Breast epithelium (tissue), 3 donors: ENCODE measurements around the gene TP53INP2.

ENCODE experiments used
- CTCF ChIP-seq, 3 donors: fragments of 450-650 bp; IDR thresholded peaks; one replicate each; pipeline ENCODE4 v1.5.1; 2016 to 2017; ENCODE audit warnings: antibody characterized with exemption in 3 of 3, mild to moderate bottlenecking in 3 of 3, moderate library complexity in 3 of 3
- POLR2A ChIP-seq: fragments of 450-650 bp; IDR thresholded peaks from one replicate; pipeline ENCODE4 v1.6.1; 2016; ENCODE audit warnings: antibody characterized with exemption, mild to moderate bottlenecking, moderate library complexity
- POLR2AphosphoS5 ChIP-seq, 3 donors: sonication (generic); formaldehyde crosslinking; IDR thresholded peaks; one replicate each; pipeline ENCODE4 v1.6.1; 2017; ENCODE audit warnings: antibody characterized with exemption in 3 of 3

GRCh38 chr20:34732523-34732922 lies 28.4 kb downstream of the TP53INP2 start:
- no peak for TF ChIP-seq CTCF (IDR thresholded peaks at IDR 0.05)
- no peak for TF ChIP-seq POLR2A
- no peak for TF ChIP-seq POLR2AphosphoS5 (IDR thresholded peaks at IDR 0.05)
